COLO668 (cell line): ENCODE data around the gene FIG4.

Experiments used
- DNase-seq: peaks from one replicate; lab custom pipeline; 2025; ENCODE audit not compliant: unreplicated experiment; lab: John Stamatoyannopoulos, UW

Gene FIG4

GRCh38 chr6:109690737-109691621 lies at the start of gene FIG4, which contains the start of gene AK9:
Gene FIG4 (plus strand): TSS chr6:109691296. CDS start chr6:109691436, 140 bp downstream.
Gene AK9 (minus strand): TSS chr6:109691202. CDS start chr6:109675745, 15,457 bp downstream.
- peak; percentile 91 for DNase-seq

- no peak for DNase-seq
These were observed 47.0 kb upstream of the FIG4 start for GRCh38 chr6:109644131-109644530.

- DNase-seq = no peak
These were observed 37.8 kb upstream of the FIG4 start for GRCh38 chr6:109653264-109653663.

- DNase-seq = no peak
These were observed 35.3 kb upstream of the FIG4 start for GRCh38 chr6:109655761-109656262.

GRCh38 chr6:109660526-109661320 lies 30.4 kb upstream of the FIG4 start:
- DNase-seq = no peak

- DNase-seq = no peak
These were observed 28.9 kb upstream of the FIG4 start for GRCh38 chr6:109662192-109662591.

- no peak for DNase-seq
These were observed 21.3 kb upstream of the FIG4 start for GRCh38 chr6:109669811-109670210.

GRCh38 chr6:109671733-109672132 lies 19.4 kb upstream of the FIG4 start:
- no peak for DNase-seq

- no peak for DNase-seq
These were observed 18.9 kb upstream of the FIG4 start for GRCh38 chr6:109672175-109672574.

GRCh38 chr6:109672839-109673238 lies 18.3 kb upstream of the FIG4 start:
- no peak for DNase-seq

- DNase-seq = no peak
These were observed 14.4 kb upstream of the FIG4 start for GRCh38 chr6:109676724-109677123.

GRCh38 chr6:109678240-109678639 lies 12.9 kb upstream of the FIG4 start:
- no peak for DNase-seq

GRCh38 chr6:109678661-109679505 lies 12.2 kb upstream of the FIG4 start:
- peak; percentile 63 for DNase-seq

GRCh38 chr6:109686566-109687265 lies 4.4 kb upstream of the FIG4 start:
- no peak for DNase-seq

- no peak for DNase-seq
These were observed 3.8 kb upstream of the FIG4 start for GRCh38 chr6:109687271-109687761.

GRCh38 chr6:109690373-109690736 lies 741 bp upstream of the FIG4 start:
- peak; percentile 80 for DNase-seq

- no peak for DNase-seq
These were observed 2.0 kb downstream of the FIG4 start for GRCh38 chr6:109693111-109693510.

- DNase-seq = peak; percentile 19
These were observed 4.4 kb downstream of the FIG4 start for GRCh38 chr6:109695468-109695867.

GRCh38 chr6:109696355-109696754 lies 5.3 kb downstream of the FIG4 start:
- no peak for DNase-seq

- DNase-seq = no peak
These were observed 10.1 kb downstream of the FIG4 start for GRCh38 chr6:109701221-109701620.
